Testis (tissue), 2 donors: ENCODE data around the gene ZSCAN12.

ENCODE experiments used
- POLR2A ChIP-seq: fragments of 450-650 bp; IDR thresholded peaks from one replicate; pipeline ENCODE4 v1.6.1; 2017; ENCODE audit warnings: antibody characterized with exemption, mild to moderate bottlenecking, moderate library complexity
- TF ChIP-seq, protein P1 (sequence below), 3 experiments: fragments of 450-650 bp in 2 of 3; fragments of 200-600 bp in 1 of 3; sonication (generic) in 1 of 3; IDR thresholded peaks; one replicate each; pipeline ENCODE4 v1.5.1; 2016 to 2019; ENCODE audit warnings: antibody characterized with exemption in 3 of 3, mild to moderate bottlenecking in 2 of 3, moderate library complexity in 1 of 3

DNA sequence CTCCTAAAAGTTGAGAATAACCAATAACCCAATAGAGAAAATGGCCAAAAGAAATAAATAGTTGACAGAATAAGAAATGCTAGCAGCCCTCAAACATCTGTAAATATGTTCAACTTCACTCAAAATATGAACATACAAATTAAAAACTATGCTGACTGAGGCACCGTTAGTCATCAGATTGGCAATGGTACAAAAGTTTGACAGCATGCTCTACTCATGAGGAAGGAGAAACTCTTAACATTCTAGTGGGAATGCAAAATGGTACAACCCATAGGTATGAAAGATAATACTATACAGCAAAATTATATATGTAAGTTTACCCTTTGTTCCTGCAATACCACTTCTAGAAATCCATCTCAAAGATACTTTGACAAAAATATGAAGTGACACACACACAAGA is 1.6 kb upstream of the ZSCAN12 start:
- TF ChIP-seq, protein P1, sequence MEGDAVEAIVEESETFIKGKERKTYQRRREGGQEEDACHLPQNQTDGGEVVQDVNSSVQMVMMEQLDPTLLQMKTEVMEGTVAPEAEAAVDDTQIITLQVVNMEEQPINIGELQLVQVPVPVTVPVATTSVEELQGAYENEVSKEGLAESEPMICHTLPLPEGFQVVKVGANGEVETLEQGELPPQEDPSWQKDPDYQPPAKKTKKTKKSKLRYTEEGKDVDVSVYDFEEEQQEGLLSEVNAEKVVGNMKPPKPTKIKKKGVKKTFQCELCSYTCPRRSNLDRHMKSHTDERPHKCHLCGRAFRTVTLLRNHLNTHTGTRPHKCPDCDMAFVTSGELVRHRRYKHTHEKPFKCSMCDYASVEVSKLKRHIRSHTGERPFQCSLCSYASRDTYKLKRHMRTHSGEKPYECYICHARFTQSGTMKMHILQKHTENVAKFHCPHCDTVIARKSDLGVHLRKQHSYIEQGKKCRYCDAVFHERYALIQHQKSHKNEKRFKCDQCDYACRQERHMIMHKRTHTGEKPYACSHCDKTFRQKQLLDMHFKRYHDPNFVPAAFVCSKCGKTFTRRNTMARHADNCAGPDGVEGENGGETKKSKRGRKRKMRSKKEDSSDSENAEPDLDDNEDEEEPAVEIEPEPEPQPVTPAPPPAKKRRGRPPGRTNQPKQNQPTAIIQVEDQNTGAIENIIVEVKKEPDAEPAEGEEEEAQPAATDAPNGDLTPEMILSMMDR (IDR thresholded peaks at IDR 0.05): no peak
- TF ChIP-seq POLR2A: no peak
